ENCODE measurements around the gene RREB1. TPM values are rescaled to one million over a fixed set of nuclear protein-coding genes. Genes with fewer than 3 reads are reported as not detected.

RREB1 gene
- total RNA-seq, 1 experiment from 2014 or later = 35.8 TPM

DNA sequence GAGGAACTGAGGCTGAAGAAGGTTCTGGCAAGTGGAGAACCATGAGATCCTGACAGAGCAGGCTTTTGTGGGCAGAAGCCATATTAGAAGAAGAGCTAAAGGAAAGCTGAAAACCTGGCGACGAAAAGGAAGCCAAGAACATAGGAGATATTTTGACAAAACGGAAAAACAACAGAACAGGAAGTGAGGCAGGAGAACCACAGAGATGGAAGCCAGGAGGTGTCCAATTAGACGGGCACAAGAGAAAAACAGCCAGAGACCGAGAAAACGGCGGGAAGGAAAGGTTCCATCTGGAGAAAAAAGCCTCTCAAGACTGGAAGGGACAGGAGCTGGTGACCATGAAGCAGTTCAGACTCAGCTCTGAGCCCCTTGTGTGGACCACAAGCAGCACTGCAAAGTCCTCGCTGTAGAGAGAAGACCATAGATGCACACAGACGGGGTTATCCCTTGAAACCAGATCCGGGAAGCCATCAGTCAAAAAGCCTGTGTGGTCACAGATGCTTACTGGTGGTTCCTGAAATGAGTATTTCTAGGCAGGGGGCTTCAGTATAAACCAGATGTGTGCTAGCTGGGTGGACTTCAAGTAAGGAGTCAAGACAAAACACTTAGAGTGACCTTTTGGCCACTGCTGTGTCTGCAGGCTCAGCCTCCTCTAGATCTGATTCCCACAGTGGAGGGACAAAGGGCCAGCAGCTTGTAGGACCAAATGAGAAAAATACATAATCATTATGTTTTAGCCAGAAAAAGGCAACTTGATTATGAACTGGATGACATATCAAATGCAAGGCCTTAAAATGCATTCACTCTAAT is 174.5 kb downstream of the RREB1 start:
- Mint-ChIP-seq H3K4me3 (no peak overlapping the region), H3K9me3 (no peaks in the 10 kb centered on the region), H3K27ac (peak overlapping the region in 2 of 3 experiments; percentile 13 to 52; a peak in 3 of 7 replicates), H3K4me1 (no peaks in the 10 kb centered on the region), H3K36me3 (ENCODE audit: insufficient read depth in 1 of 3, low read depth in 3 of 3) (peaks cover under 1 to 17% (median 11%) of the 10 kb centered on the region in 3 experiments; a peak in 6 of 7 replicates), H3K27me3 (ENCODE audit: low read depth) (no peaks in the 10 kb centered on the region)
- Histone ChIP-seq H4K8ac (replicated peaks; ENCODE audit: insufficient read length, low read depth, low read length) (no peak overlapping the region), H3K14ac (ENCODE audit: insufficient read depth, low read length) (0 out of 2 replicates have a peak overlapping the region, but pooled peaks have one; percentile 54), H3K4me2 (ENCODE audit: insufficient read depth, insufficient read length, low read length) (no peak overlapping the region), H3K23ac (ENCODE audit: insufficient read length, low read depth, low read length) (no peak overlapping the region), H2BK12ac (ENCODE audit: insufficient read length, low read depth, low read length) (no peak overlapping the region), H3K4ac (ENCODE audit: low read depth, low read length) (no peak overlapping the region), H3K23me2 (ENCODE audit: insufficient read length, low read depth, low read length, poor library complexity, severe bottlenecking) (no peaks in the 10 kb centered on the region), H2BK15ac (ENCODE audit: low read depth, low read length) (no peak overlapping the region), H3K79me1 (ENCODE audit: insufficient read depth, low read depth, low read length, poor library complexity, severe bottlenecking) (no peaks in the 10 kb centered on the region), H4K5ac (ENCODE audit: insufficient read length, low read depth, low read length) (no peak overlapping the region), H3K9me3 (ENCODE audit: control insufficient read depth, low read depth, low read length) (no peaks in the 10 kb centered on the region), H3K9ac (ENCODE audit: extremely low read depth, insufficient read length, low read length) (no peak overlapping the region), H2BK20ac (ENCODE audit: low read depth, low read length, poor library complexity, severe bottlenecking) (no peak overlapping the region), H2AFZ (ENCODE audit: low read length) (no peak overlapping the region), H3K4me1 (ENCODE audit: insufficient read depth, low read length) (no peaks in the 10 kb centered on the region), H3K18ac (ENCODE audit: insufficient read length, low read depth, low read length) (no peak overlapping the region), H2BK5ac (ENCODE audit: insufficient read length, low read length) (no peak overlapping the region), H3K79me2 (ENCODE audit: insufficient read depth, low read length) (no peaks in the 10 kb centered on the region), H2AK5ac (ENCODE audit: insufficient read length, low read length) (no peak overlapping the region), H3K56ac (ENCODE audit: insufficient read length, low read depth, low read length) (no peak overlapping the region), H3T11ph (ENCODE audit: low read length) (no peak overlapping the region), H4K20me1 (ENCODE audit: control insufficient read depth, insufficient read depth, insufficient read length) (no peaks in the 10 kb centered on the region), H2BK120ac (ENCODE audit: low read depth, low read length, poor library complexity, severe bottlenecking) (no peak overlapping the region), H3K27me3 (ENCODE audit: insufficient read depth, low read length) (no peaks in the 10 kb centered on the region), H3K27ac (ENCODE audit: insufficient read length, low read depth, low read length) (no peak overlapping the region), H4K91ac (ENCODE audit: insufficient read length, low read depth, low read length) (no peak overlapping the region)
- DNase-seq = no peak
- no peak for TF ChIP-seq CTCF (conservative IDR thresholded peaks at IDR 0.05)
- WGBS (ENCODE audit: extremely low coverage, insufficient read length, low lambda C conversion rate) = no CpG with 5 or more reads among the region's 10 CpGs

Data from H9 (cell line).